GM19455 (cell line): ENCODE results near the gene BPNT1.
"Not testable (repeated sequence)": the region's sequence is repeated elsewhere in the genome, so short reads cannot be mapped to it uniquely, and the experiment has no call there.

Experiments used
- ATAC-seq: cut with Tn5 transposase; IDR thresholded peaks from one replicate; pipeline ENCODE4 v1.9.1; 2021; ENCODE audit not compliant: unreplicated experiment

The BPNT1 gene

DNA sequence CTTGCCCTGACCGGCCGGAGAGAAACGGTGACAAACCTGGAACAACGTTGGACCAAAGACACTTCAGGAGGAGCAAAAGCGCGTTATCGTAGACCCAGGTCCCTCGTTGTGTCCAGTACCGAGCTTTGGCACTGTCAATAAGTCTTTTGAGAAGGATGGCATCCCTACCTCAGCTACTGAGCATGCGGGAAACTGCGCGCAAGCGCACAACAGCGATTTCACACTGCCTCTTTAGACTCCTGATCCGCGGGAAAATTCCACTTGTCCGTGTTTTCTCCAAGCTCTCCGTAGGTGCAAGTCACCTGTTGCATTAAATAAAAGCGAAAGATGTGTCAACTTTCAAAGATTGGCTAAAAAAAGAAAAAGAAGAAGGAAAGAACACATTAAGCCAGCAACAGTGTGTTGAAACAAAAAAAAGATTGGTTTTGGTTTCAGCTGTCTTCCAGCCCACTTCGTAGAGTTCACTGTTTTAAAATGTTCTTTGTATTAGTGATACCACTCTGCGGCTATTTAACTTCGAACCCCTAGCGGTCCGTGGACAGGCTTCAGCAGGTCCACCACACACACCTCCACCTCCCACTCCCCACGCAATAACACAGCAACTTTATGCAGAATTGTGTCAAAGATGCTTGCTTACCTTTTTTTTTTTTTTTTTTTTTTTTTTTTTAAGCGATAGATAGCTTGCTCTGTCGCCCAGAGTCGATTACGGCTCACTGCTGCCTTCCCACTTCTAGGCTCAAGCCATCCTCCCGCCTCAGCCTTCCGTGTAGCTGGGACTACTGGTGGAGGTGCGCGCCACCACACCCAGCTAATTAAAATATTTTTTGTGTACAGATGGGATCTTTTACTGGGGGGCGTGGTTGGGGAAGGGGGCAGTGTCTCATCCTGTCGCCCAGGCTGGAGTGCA, at the start of gene BPNT1:
Gene BPNT1, minus strand, starts transcription at position 139 of the 907 bp plus-strand sequence. CDS start 9,942 bp downstream, outside the sequence.
- peak; percentile 55 for ATAC-seq

GRCh38 chr1:220137019-220137786, 47.6 kb upstream of the BPNT1 start:
- no peak for ATAC-seq

DNA sequence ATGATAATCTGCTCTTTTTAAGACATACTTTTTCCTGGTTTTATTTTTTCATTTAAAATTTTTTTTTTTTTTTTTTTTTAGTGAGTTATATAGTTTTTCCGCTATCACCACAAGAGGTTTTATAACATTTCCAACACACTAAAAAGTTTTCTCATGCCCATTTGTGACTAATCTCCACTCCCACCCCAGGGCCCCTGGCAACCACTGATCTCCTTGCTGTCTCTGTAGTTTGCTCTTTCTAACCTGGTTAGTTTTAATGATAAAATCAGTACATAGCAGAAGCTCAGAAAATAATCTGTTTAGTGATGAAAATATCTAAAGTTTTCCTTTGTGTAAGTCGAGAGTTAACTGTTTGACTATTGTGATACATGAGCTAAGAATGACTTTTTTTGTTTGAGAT, 46.2 kb upstream of the BPNT1 start:
- ATAC-seq = no peak

- ATAC-seq = no peak
These were observed 40.1 kb upstream of the BPNT1 start for GRCh38 chr1:220129479-220130210.

- ATAC-seq = no peak
These were observed 37.5 kb upstream of the BPNT1 start for GRCh38 chr1:220127076-220127475.

DNA sequence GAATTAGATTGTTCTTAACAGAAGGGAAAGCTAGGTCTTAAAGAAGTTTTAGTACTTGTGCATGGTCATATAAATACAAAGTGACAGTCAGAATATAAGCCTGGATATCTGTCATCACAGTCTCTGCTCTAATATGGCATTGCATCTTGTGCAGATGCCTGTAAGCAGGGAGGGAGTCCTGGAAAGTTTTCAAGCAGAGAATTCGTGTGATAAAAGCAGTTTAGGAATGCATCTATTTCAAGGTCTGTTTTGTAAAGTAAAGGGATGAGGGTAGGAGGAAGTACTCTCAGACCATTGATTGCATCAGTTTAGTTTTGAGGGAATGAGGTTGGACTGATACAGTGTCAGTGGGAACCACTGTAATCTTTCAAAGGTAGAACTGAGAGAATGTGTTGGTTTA, 35.0 kb upstream of the BPNT1 start:
- ATAC-seq = no peak

GRCh38 chr1:220123889-220124288, 34.3 kb upstream of the BPNT1 start:
- ATAC-seq = no peak

GRCh38 chr1:220123066-220123465, 33.5 kb upstream of the BPNT1 start:
- ATAC-seq = no peak

DNA sequence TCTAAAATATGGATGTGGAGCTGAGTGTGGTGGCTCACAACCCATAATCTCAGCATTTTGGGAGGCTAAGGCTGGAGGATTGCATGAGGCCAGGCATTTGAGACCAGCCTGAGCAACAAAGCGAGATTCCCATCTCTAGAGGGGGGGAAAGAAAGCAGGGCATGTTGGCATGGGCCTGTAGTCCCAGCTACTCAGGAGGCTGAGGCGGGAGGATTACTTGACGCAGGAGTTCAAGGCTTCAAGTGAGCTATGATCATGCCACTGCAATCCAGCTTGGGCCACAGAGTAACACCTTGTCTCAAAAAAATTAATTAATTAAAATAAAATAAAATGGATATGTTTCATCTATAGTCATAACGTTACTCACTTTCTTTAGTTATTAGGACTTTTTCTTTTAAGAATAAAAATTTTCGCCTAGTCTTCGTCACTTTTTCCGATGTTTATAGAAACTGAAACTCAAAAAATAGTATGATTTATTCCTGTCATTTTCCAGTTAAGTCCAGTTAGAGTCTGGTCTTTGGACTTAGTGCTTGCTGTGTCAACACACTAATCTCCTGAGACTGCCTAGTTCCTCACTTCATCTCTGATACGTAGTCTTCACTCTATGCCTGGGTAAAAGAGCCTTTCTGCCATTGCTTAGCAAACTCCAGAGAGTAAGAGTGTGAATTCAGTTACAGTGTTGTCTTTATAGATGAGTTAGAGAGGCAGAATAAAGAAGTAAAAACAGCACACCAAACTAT, 32.4 kb upstream of the BPNT1 start:
- no peak for ATAC-seq

DNA sequence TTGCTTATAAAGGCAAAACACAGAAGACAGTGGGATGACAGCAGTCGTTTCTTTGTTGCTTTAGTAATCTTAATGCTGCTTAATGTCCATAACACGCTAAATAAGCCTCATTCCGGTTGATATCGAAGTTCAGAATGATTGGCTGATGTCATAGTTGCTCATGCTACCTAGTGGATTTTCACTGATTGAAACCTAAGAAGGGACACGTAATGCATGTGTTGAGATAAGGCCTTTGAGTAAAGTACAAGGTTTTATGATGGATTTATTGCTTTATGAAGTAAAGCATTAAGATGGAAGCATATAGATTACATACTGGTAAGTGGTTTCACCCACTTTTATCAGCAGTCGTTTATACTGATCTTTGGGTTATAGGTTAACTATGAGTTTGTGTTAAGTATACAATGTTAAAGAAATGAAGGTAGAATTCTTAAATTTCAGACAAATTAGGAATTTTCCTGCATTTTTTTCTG, 29.5 kb upstream of the BPNT1 start:
- no peak for ATAC-seq

GRCh38 chr1:220113136-220113695, 23.6 kb upstream of the BPNT1 start:
- ATAC-seq = peak; percentile 70

GRCh38 chr1:220112600-220112999, 23.0 kb upstream of the BPNT1 start:
- not testable (repeated sequence) for ATAC-seq

GRCh38 chr1:220110473-220110872, 20.9 kb upstream of the BPNT1 start:
- ATAC-seq = not testable (repeated sequence)

- no peak for ATAC-seq
These were observed 10.2 kb upstream of the BPNT1 start for GRCh38 chr1:220099826-220100225.

- ATAC-seq = peak; percentile 57
These were observed 4.7 kb upstream of the BPNT1 start, which contains the start of gene IARS2 for GRCh38 chr1:220094016-220094911. Gene IARS2 (plus strand): TSS chr1:220094132. CDS start chr1:220094217, 85 bp downstream.

GRCh38 chr1:220093361-220094015, 3.9 kb upstream of the BPNT1 start:
- peak; percentile 12 for ATAC-seq

GRCh38 chr1:220092694-220093093, 3.1 kb upstream of the BPNT1 start:
- no peak for ATAC-seq

DNA sequence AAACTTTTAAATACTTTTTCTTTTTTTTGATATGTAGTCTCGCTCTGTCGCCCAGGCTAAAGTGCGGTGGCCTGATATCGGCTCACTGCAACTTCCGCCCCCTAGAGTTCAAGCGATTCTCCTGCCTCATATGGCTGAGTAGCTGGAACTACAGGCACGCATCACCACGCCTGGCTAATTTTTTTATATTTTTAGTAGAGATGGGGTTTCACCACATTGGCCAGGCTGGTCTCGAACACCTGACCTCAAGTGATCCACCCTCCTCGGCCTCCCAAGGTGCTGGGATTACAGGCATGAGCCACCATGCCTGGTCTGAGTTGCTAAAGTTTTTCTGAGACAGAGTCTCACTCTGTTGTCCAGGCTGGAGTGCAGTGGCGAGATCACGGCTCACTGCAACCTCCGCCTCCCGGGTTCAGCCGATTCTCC, 3.3 kb downstream of the BPNT1 start:
- peak; percentile 46 for ATAC-seq
